Astrocyte of the hippocampus (primary cell): ENCODE results near the gene NHSL2.

Experiments used
- DNase-seq: peaks from one replicate; pipeline ENCODE4 v3.0.0; 2011; ENCODE audit warnings: low read depth, low spot score

Gene NHSL2

DNA sequence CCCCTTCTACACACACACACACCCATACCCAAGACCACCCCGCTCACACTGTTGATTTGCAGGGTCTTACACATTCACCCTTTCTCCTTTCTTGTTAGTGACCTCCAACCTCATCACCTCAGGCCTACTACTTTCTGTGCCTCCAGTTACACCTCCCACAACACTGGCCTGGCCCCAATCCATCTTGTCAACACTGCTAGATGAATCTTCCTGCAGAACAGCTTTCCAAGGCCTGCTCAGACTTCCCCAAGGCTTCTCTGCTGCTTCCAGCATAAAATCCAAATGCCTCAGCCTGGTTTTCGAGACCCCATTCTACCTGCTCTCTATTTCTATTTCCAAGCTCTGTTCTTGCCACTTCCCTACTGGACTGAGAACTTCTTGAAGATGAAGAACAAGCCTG is 79.9 kb downstream of the NHSL2 start:
- DNase-seq: no peak

DNA sequence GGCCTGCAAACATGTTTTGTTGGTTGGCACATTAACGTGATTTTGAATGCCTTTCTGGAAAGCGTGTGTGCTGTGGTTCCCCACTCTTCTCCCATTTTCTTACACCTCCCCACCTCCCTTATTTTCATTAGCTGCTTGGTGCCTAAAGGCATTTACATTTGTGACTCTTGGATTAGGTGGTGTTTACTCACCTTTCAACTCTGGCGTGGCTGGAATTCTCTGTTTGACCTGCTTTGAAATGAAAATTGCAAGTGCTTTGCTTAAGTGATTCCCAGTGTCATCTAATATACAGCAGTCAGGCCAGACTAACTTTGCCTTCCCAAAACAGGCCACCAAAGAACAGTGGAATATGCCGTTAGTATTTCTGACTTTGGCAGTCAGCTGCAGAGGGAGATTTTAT is 80.5 kb downstream of the NHSL2 start:
- DNase-seq: no peak

DNA sequence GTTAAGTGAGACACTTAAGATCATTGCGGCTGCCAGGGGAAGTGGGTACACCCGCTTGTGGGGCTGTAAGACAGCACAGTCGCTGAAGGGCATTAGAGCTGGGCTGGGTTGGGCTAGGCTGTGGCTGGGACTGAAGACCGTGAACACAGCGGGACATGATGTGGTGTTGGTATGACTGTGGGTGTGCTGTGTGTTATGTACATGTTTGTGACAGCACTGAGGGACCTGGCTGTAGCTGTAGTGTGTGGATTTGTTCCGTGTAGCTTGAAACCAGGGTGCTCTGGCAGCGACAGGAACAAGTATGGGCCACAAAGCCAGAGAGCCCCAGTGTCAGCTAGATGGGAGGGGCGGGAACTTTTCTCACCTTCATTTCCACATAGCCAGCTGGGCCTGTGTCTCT is 82.1 kb downstream of the NHSL2 start:
- DNase-seq: no peak

DNA sequence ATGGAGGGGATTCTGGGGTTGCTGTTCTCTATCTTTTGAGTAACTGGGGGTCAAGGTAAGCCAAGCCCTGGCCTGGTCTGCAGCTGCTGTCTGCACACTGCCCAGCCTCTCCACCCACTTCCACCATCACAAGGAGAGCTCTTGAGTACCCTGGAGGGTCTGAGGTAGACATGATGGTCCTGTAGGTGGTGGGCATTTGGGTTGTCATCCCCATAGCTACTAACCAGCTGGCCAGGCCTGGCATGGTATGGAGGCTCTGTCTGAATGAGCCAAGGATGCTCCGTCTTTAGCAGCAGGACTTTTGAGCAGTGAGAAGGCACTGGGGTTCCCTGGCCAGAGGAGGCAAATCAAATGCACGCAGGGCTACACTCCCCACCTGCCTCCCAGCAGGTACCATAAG is 82.7 kb downstream of the NHSL2 start:
- DNase-seq: no peak

DNA sequence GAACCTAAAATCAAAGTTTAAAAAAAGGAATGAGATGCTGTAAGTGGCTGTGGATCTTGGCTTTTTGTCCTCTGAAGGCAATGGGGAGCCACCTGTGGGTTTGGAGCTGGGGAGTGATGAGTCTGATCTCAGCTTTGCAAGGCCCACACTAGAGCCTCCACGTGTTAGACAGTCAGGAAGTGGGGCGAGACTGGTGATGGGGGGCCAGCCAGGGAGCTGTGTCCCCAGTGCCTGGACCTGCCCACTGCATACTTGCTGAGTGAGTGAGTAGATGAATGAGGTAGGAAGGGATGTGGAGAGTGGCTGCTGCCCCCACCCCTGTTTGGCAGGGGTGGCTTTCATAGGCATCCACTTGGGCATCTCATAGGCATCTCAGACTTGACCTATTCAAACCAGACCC is 84.0 kb downstream of the NHSL2 start:
- no peak for DNase-seq

DNA sequence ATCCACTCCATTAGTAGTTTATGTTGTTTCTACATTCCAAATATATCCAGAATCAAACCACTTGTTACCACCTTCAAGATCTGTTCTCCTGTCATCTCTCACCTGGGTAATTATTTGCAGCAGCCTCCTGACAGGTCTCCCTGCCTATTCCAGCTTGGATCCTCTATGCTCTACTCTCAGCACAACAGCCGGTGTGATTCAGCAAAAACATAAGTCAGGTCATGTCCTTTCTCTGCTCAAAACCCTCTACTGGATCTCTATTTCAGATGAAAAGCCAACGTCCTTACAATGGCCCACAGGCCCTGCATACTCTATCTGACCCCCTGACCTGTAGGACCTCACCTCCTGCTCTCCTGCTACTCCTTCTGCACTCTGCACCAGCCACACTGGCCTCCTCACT is 84.5 kb downstream of the NHSL2 start:
- DNase-seq: no peak

DNA sequence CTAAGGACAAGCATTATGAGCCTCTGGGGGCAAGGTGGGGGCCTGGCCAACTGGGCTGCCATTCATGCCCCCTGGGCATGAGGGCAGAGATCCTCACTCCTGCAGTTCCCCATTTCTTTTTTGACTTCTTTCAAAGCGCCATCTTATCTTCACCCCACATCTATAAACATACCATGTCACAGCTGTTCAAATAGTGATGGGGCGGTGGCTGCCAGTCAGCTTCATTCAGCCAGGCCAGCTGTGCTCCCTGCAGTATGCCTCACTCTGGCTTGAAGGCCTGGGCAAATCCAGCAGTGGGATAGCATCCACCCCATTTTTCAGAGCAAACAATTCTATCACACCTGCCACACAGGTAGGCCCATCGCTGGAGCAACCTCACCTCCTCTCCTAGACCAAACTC is 85.5 kb downstream of the NHSL2 start:
- DNase-seq: no peak

DNA sequence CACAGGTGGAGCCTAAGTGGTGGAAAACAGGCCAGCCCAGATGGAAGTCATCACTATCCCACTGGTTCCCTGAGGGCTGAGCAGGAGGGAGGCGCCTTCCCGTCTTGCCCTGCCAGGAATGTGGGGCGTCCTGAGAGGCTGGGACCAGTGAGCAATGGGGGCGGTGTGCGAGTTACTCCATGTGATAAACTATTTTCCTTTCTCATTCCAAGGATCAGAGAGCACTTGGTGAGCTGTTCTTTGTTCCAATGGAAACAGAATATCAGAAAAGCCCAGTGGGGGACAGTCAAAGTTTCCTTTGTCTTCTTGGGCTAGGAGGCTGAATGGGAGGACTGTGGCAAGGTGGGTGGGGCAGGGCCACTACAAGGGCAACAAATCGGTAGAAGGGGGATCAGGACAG is 86.2 kb downstream of the NHSL2 start:
- no peak for DNase-seq

DNA sequence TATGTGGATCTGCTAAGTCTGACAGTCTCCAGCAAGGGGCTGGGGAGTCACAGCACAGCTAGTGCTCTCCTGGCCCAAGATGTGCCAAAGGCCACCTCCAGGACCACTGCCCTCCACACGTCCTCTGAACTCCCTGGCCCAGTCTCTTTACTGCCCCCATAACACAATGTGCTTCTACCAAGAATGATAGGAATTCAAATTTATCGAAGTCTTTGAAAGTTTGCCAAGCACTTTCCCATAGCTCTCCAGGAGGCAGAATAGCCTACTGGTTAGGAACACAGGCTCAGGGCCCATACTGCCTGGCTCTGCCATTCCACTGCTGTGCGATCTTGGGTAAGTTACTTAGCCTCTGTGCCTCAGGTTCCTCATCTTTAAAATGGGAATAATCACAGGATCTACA is 86.7 kb downstream of the NHSL2 start:
- peak; percentile 22 for DNase-seq

DNA sequence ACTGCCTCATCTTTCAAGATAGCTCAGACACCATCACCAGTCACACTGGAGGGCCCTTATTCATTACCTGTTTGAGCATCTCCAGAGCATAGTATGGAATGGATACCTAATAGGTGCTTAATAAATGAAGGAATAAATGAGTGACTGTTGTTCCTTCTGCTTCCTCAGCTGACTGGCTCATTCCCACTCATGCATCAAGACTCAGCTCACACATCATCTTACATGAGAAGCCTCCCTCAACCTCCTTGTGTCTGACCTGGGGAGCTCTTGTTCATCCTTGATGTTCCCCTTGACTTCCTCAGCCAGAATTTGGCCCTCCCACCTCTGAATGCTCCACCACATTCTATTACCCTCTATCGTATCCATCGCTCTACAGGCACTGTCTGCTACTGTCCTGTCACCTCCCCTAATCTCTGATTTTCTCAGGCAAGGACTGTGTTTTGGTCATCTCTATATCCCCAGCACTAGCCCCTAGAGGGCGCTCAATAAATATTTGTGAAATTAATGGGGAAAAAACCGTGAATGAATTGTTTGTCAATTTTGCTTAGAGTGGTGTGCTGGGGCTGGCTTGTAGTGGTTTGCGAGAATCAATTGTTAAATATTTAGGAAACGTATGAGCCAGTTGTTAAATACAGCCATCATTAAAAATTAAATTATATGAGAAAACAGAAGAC is 88.3 kb downstream of the NHSL2 start:
- peak; percentile 31 for DNase-seq

DNA sequence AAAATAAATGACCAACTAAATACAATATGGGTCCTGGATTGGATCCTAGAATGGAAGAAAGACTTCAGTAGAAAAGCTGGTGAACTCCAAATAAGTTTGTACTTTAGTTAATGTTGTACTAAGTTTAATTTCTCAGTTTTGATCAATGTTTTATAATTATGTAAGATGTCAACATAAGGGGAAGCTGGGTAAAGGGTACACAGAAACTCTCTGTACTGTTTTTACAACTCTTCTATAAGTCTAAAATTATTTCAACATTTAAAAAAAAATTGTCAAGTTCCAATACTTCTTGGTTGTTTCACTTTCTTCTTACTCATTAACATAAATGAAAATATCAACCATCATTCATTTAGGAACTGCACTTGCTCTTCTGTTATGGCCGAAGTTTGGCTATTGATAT is 88.9 kb downstream of the NHSL2 start:
- DNase-seq: no peak

DNA sequence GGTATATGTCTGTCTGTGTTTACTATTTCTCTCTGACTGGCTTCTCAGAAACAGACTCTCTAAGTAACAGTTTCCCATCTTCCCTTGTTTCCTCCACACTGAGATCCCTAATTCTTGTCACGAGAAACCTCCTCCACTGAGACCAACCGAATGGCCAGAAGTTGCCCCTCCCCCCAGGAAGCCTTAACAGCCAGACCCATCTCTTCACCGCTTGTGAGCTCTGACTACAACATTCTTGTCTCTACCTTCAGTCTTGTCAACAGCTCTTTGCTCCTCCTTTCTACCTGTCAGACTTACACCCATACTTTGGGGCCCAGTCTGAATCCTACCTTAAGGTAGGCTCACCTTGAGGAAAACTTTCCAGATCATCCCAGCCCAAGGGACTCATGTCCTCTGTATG is 90.8 kb downstream of the NHSL2 start:
- no peak for DNase-seq

DNA sequence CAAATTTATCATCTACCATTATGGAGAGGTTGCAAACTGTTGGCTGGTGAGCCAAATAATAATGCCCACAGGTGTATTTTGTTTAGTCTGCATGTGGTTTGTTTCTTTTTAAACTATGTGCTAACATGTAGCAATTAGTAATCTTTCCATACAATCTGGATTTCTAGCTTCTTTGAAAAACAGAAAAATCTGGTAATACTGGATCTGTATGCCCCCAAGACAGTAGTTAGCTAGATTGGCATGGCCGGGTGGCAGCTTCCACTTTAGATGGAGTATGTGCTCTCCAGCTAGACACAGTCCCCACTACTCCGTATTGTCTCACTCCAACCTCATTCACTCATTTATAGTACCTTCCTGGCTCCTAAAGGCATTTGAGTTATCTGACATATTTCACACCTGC is 91.3 kb downstream of the NHSL2 start:
- DNase-seq: no peak

DNA sequence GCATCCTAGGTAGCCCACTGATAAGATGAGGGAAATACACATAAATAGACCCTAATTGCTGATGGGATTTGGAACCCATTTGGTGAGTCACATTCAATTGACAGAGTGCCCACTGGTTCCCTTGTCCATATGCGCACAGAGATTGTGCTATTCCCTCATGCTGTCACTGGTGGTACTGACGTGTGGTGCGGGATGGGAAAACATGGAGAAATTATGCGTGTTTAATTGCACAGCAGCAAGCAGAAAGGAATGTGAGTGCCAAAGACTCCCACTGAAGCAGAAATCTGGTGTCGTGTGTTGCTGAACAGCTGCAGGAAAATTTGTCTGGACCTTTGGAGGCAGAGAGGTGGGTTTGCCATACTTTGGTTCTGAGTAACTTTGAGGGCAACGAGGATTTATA is 92.2 kb downstream of the NHSL2 start:
- peak; percentile 38 for DNase-seq

DNA sequence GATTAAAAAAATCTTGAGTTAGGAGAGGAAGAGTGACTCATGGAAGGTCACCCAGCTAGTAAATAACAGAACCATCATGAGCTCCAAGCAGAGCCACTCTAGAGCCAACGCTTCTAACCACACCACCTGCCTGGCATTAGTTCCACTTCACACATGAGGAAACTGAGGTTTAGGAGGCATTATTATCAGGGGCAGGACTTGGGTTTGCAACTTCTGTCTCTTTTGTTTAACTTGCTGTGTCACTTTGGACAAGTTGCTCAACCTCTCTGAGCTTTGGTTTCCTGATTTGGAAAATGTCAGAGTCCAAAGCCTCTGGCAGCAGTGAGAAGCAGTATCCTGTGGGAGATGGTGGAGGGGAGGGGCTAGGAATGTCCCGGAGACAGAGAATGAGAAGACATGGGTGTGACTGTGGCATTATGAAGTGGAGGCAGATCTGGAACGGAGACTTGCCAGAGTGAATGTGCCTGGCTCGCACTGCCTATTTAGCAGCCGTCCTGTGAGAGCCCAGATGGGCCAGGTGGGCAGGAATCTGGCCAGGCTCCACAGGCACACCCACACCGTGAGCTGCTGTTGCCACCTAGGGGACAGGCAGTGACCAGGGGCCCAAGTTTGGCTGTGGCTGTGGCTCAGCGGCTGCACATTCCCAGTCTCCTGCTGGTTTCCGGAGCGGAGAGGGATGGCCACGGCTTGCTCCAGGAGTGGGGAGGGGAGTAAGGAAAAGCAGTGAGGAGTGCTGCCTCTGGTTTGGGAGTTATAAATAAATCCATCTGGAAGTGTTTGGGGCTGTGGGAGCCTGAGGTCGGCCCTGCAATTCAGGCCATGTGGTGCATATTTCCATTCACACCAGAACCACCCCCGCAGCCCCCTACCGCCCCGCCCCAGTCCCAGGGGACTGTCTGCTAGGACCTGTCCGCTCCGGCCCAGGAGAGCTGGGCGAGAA is 93.4 kb downstream of the NHSL2 start:
- peak; percentile 38 for DNase-seq

DNA sequence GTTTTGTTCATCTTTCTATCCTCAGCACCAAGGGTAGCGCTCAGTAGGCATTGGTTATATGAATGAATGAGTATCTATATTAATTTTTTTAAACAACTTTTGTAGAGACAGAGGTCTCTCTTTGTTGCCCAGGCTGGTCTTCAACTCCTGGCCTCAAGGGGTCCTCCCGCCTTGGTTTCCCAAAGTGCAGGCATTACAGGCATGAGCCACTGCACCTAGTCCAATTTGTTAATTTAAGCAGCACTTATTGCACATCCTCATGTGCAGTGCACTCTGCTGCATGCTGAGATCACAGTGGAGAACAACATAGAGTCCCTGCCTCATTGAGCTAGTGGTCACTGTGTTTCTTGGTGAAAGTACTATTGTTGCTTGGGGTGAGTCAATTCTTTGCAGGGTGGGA is 94.4 kb downstream of the NHSL2 start:
- no peak for DNase-seq

DNA sequence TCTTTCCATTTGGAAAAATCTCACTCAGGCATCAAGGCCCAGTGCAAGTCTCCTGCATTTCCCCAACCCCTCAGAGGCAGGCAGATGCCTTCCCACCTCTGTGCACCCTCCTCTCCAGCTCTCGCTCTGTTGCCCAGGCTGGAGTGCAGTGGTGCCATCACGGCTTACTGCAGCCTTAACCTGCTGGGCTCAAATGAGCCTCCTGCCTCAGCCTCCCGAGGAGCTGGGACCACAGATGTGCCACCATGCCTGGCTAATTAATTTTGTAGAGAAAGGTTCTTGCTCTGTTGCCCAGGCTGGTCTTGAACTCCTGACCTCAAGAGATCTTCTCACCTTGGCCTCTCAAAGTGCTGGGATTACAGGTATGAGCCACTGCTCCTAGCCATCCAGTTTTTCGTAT is 95.8 kb downstream of the NHSL2 start:
- no peak for DNase-seq

DNA sequence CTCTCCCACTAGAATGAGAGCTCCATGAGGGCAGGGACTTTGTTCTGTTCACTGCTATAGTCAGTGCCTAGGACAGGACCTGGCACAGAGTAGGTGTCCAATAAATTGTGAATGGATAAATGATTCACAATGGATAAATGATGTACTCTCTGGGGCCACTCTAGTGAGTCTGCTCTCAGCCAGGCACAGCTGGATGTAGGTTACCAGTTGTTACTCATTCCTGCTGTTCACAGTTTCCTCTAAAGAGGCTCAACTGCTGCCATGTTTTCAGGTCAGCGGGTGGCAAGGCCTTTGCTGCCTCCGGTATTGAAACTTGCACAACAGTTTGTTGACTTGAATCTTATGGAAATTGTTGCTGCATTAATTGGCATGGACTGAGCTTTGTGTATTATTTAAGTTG is 99.1 kb downstream of the NHSL2 start:
- DNase-seq: no peak

DNA sequence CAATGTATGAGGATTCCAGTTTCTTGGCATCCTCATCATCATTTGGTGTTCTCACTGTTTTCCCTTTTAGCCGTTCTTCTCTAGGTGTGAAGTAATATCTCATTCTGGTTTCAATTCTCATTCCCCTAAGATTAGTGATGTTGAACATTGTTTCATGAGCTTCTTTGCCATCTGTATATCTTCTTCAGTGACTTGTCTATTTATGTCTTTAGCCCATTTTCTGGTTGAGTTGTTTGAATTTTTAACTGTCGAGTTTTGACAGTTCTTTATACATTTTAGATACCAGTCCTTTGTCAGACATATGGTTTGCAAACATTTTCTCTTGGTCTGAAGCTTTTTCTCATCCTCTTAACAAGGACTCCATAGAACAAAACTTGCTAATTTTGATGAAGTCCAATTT is 101.1 kb downstream of the NHSL2 start:
- no peak for DNase-seq

DNA sequence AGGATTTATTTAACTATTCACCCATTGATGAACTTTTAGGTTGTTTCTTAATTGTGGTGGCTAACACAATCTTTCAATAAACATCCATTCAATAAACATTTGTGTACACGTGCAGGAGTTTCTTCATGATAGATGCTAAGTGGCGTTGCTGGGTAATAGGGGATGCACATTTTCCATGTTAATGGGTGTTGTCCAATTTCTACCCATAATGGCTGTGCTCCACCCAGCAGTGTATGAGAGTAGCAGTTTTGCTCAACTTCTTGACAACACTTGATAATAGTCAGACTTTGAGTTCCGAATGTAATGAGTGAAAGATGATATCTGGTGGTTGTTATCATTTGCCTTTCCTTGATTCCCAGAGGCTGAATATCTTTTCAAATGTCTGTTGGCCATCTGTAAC is 104.7 kb downstream of the NHSL2 start:
- no peak for DNase-seq

DNA sequence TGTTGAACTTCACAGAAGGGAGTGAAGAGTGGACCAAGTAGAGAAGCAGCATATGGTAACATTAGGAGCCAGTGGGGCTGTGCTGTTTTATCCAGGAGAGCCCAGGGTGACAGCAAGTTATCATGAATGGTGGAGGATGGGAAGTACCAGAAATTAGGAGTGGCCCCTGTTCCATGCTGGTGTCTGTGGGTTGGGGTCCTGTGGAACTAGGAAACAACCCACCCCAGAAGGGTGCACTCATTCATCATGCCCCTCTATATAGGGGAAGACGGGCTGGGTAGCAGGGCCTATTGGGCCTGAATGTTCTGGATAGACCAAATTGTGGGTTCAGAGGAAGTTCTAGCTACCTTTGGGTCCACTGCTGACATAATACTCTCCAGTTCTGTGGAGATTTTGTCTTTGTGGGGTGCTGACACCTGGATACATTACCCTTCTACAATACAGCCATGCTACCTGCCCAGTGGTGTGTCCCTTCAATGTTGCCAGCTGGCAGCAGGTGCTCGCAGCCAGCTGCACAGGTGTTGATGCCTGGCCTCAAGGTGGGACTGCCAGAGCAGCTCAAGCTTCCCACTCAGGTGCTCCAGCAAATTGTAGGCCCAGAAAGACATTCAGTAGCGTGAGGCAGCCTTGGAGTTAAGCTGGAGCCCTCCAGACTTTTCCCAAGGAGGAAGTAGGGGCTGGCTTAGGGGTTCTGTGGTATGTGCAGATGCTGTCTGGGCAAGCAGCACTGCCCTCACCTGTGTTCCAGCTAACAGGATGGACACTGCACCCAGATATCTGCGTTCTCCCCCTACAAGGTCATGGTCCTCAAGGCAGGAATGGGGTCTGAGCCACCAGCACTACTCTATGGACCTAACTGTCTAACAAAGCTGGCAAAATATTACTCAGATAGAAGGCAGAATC is 106.5 kb downstream of the NHSL2 start:
- no peak for DNase-seq
